ENCODE data around the gene ITPK1.

Gene ITPK1

DNA sequence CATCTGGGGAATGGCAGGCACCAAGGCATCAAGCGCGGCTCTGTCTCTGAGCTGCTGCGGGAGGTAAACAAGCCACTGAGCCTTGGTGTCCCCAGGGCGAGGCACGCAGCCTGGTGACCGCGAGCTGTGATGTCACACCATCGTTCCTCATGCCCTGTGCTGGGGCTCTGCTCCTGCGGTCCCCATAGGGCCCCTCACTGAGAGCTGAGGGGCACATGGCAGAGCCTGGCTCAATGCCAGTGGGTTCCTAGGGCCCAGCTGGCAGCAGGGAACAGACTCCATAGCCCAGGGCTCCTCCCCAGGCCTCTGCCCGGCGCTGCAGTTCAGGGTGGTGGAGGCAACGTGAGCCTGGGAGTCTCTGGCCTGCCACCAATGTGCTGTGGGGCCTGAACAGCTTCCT, 170.2 kb downstream of the ITPK1 start:
- no peak for DNase-seq

DNA sequence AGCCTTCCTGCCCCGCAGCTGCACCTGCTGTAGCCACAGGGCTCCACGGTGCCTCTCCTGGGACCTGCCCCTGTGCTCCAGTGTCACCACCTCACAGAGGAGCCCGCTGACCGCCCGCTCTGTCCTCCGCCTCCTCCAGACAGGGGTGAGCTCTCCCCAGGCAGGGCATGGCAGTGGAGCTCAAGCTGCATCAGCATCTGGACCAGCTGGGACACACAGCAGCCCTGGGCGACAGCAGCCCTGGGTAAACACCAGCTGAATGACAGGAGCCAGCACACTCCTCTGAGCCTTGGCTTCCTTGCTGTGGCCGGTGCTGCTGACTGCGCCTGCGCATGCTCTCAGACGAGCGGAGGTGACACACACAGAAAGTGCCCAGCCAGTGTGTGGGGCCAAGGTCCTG, 170.7 kb downstream of the ITPK1 start:
- no peak for DNase-seq

DNA sequence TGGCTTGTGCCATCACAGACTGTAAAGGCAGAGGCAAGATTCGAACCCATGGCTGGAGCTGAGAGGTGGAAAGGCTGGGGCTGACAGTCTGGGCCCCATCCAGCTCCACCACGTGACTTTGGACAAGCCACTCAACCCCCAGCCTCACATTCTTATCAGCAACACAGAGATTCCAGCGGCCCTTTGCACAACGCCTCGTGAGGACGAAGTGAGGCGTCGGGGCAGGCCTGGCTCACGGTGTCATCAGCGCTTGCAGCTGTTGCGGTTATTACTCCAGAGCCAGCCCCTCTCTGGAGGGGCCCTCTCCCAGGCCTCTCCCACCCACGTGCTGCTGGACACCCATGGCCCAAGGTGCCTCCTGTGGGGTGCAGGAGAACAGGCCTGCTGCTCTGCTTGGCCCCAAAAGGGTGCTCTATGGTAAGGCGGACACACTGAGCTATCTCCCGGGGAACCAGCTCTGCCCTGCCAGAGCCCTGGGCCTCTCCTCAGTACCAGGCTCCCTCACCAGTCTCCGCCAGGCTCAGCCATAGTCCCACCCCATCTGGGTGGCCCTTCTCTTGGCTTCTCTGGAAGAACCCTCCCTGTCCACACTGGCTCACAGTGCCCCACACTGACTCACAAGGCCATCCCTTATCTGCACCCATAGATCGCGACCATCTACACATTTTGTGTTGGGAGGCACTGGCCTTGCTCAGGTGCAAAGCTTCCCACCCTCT, 171.7 kb downstream of the ITPK1 start:
- no peak for DNase-seq

DNA sequence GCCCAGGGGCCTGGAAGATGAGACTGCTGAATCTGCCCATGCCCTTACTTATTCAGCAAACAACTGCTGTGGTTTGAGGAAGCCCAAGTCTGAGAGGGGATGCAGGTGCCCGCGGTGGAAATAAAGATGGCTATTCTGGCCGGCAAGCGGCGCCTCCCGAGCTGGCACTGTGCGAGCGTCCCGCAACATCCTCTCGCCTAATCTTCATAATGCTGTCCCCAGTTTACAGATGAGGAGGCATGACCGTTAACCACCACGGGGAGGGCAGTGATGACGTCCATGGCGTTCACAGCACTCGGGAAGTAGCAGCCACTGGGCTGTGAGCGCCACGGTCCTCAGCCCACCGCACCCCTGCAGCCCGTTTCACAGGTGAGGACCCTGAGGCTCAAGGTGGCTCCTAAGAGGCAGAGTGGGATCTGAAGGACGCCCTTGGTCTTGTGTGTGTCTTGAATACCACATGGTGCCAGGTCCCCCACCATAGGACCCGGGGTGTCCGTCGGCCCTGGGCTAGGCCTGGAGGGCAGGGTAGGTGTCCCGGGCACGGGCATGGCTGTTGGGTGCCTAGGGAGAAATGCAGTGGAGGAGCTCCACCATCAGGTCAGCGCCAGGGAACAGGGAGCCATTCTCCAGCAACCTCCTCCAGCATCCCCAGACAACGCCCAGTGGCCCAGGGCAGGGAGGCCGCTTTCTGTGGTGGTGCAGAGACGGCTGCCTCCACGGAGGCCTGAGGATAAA, 172.6 kb downstream of the ITPK1 start:
- DNase-seq: no peak

DNA sequence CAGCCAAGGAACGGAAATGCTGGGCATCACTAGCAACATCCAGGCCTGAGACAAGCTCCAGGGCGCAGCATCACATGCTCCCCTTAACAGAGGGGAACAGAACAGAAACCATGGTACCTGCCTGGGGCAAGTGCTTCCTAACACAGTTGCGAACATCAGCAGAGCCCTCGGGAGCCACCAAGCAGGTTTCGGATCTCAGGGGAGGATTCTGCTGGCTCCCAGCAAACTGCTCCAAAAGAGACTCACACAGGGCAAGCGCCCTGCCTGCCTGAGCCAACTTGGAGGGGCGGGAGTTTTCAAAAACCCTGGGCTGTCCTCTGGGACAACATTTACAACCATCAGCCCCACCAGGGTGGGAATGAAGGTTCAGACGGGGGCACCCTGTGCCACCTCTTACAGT, 173.1 kb downstream of the ITPK1 start:
- no peak for DNase-seq

DNA sequence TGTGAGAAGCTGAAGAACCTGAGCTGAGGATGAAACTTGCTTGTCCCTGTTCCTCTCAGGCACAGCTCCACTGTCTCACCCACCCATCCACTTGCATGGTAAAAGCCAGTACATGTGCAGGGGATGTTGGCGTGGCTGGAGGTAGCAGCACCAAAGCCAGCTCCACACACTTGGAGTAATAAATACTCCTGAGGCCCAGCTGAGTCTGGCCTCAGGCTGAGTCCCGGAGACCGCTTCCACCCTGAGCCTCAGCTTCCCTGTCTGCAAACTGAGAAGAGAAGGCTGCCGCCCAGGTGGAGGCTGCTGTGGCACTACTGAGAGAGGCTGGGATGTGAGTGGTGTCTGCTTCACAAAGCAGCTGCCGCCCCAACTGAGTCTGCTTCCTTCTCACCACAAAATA, 173.6 kb downstream of the ITPK1 start:
- DNase-seq: no peak

DNA sequence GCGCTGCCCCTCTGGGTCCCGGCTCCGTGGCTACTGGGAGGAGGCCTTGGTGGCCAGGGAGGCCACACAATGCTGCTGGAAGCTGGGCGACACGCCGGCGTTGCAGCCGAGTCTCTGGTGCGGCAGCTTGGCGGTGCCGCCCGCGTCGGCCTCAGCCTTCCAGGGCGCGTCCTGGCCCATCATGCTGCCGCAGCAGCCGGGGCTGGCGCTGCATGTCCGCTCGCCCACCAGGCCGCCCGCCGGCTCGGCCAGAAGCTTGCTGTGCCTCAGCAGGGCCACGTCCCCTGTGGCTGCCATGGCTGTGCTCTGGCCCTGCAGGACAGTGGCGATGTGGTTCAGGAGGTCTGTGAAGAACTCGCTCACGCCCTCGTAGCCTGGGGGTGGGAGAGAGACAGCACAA, 174.2 kb downstream of the ITPK1 start:
- no peak for DNase-seq

DNA sequence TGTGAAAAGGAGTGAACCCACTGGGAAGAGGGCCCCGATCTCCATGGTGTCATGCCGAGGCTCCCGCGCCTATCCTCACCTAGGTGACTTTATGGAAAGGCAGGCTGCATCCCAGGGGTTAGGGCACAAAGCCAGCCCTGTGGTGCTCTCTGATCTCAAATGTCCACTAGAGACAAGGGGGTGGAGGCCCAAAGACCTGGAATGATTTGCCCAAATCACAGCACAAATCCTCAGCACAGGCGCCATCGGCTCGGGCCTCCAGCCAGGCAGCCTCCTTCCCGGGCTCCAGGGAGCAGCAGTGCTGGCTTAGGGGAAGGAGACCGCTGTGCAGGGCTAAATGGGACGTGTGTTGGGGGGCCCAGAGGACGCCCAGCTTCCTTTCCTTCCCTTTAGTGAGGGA, 175.2 kb downstream of the ITPK1 start:
- no peak for DNase-seq

DNA sequence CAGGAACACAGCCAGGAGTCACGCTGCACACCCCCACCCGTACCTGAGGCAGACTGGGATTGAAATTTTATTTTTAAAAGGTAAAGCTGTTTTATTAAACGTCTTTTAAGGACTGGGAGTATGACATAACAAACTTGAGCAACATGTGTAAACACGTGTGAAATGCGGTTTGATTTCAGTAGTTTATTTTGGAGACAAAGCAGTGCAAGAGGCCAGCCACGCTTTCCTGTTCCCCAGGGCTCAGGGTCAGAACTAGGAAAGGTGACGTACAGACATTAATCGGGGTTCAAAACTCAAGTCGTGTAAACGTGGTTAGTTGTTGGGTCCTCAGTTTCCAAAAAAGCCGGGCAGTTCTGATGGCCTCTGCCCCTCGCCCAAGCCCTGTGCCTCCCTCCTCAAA, 176.0 kb downstream of the ITPK1 start:
- DNase-seq: no peak

DNA sequence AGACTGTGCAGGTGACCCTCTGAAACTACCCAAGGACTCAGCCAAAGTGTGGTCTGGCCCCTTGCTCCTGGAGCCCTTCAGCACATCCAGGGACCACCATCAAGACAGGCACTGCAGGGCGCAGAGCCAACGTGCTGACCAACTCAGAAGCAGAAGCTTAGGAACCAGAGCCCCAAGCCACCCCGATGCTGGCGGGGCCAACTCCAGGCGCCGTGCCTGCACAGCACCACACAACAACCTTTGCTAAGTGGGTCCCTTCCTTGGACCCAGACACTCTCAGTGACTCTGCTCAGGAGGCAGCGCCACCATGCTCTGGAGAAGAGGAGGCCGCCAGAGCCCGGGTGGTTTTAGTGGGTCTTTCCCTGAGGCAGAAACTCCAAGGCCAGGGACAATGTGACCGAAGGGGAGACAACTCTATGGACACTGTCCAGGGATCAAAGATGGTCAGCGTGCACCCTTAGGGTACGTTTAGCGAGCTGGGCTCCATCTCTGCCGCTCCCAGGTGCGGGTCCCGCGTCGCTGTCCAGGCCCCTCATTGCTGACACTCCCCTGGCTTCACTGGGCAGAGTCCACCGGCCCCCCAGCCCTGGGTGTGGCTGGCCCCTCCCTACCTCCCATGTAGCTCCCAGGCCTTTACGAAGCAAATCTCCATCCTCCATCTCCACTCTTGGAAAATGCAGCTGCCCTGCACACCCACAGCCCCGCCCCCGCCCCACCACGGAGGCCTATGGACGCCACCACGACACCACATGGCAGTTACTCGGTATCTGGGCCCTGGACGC, 176.6 kb downstream of the ITPK1 start:
- no peak for DNase-seq

DNA sequence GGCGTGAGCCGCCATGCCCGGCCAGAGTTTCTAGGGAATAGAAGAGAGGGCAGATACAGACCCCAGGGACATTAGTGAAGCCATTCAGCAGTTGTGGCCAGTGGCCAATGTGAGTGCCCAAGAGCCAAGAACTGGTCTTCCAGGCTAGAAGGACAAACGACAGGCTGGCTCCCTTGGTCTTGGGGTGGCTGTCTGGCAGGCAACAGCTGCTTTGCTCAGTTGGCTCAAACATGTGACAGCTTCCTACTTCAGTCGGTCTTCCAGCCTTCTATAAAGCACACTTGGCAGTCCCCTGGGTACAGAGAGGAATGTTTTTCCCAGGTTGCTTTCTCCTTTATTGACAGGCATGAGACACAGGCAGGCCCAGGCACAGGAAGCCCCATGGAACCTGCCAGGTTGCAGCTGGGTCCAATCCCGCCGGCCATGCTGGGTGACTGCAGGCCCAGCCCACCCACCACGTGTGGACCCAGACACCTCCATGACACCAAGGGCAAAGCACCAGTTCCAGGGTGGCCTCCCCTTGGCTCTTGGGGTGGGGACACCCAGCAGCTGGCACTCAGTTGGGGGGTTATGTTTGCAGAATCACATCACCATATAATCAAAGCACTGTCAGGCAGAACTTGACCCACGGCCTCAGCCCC, 177.4 kb downstream of the ITPK1 start:
- DNase-seq: no peak

DNA sequence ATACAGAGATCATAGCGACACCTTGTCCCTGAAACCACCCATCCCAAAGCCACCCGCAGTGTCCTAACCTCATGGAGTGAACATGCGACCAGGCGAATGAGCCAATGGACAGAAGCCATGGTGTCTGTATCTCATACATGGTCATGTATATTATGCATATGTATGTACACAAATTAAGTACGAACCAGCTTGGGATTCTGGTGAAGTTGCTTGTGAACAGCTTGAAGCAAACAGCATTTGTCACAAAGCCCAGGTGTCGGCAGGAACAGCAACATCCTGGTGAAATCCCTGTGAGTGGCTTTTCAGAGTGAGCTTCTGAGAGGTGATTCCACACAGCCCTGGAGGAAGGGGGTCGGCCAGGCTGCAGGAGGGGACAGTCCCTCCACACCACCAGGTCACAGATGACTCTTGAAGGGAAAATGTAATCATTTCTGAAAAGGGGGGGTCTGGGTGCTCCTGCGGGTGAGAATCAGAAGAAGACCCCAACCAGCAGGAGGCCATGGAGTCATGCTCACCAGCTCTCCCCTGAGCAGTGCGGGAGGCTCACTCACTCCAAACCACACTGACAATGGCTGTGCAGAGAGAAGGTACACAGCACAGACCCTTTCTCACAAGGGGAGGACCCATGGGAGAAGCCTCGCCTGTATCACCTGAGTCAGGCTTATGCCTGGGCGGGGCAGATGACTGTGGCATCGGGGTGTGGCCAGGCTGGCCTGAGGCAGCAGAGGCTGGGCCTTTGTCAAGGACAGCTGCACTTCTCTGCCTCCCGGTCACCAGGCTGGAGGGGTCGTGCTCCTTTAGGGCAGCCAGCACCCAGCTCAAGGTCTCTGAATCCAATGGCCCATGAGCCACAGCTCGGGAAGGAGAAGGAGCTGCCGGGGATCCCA, 178.4 kb downstream of the ITPK1 start:
- no peak for DNase-seq

DNA sequence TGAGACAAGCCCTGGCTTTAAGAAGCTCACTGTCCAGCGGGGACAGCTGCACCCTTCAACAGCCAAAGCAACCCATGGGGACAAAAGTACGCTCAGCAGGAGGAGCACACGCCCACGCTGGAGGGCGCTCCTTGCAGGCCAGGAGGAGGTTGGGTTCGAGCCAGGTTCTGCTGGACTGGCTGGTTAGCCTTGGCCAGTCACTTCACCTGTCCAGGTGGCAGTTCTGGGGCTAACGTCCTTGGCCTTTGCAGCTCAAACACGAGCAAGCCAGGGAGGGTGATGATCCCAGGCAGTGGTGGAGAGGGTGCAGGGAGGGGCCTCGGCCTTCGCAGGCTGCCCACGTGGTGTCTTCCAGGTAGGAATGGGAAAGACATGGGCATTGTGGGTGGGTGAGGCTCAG, 179.6 kb downstream of the ITPK1 start:
- no peak for DNase-seq

DNA sequence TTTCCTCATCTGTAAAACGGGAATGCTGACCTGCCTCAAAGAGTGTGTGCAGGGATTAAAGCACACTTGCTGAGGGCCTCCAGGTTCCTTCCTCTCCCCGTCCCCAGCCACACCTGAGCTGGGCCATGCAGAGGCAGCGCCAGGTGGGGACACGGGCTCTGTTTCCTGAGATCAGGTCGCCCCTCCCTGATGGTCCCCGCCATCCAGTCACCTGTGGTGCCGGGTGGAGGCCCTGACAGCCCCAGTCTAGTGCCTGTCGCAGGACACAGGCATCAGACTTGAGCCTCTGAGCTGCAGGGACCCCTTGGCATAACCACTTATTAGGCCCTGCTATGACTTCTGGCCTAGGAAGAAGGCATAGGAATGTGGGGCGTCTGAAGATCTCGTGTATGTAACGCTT, 180.3 kb downstream of the ITPK1 start:
- DNase-seq: no peak

DNA sequence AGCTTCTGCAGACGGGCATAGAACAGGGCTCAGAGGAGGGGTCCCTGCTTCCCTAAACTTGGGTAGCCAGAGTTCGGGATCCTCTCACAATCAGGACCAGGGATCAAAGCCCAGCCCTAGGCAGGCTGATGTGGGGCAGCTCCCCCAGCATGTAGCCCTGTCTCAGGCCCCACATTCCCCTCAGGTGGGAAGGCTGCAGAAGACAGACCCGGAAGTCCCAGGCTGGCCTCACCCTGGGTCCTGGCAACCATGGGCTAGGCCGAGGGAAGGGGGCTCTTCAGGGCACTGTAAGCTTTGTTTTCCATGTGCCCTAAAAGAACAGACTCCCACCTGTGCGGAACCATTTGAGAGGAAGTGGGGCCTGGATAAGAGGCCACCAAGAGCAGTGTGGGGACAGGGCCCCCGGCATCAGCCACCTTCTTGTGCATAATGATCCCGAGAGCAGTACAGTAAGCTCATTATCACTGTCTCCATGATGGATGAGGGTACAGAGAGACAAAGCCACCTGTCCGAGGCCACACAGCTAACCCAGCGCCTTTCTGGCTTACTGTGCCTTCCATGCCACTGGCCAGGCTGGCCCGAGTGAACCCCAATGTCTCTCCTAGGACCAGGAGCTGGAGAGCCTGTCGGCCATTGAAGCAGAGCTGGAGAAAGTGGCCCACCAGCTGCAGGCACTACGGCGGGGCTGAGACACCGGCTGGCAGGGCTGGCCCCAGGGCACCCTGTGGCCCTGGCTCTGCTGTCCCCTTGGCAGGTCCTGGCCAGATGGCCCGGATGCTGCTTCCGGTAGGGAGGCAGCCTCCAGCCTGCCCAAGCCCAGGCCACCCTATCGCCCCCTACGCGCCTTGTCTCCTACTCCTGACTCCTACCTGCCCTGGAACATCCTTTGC, 181.3 kb downstream of the ITPK1 start:
- no peak for DNase-seq

DNA sequence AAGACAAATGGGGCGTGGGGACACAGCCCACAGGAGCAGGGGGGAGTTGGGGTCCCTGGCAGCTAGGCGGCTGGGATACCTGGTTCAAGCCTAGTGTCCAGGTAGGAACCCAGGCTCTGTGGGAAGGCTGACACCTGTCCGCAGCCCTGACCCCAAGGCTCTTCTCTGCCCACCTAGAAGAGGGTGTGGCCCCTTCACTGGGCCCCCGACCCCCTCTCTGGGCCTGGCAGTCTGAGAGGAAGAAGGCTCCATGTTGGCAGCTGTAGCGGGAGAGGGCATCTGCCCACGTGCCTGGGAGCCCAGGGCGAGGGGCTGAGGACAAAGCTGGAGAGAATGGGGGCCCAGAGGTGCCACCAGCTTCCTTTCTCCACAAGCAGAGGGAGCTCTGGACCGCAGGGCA, 182.2 kb downstream of the ITPK1 start:
- DNase-seq: no peak

DNA sequence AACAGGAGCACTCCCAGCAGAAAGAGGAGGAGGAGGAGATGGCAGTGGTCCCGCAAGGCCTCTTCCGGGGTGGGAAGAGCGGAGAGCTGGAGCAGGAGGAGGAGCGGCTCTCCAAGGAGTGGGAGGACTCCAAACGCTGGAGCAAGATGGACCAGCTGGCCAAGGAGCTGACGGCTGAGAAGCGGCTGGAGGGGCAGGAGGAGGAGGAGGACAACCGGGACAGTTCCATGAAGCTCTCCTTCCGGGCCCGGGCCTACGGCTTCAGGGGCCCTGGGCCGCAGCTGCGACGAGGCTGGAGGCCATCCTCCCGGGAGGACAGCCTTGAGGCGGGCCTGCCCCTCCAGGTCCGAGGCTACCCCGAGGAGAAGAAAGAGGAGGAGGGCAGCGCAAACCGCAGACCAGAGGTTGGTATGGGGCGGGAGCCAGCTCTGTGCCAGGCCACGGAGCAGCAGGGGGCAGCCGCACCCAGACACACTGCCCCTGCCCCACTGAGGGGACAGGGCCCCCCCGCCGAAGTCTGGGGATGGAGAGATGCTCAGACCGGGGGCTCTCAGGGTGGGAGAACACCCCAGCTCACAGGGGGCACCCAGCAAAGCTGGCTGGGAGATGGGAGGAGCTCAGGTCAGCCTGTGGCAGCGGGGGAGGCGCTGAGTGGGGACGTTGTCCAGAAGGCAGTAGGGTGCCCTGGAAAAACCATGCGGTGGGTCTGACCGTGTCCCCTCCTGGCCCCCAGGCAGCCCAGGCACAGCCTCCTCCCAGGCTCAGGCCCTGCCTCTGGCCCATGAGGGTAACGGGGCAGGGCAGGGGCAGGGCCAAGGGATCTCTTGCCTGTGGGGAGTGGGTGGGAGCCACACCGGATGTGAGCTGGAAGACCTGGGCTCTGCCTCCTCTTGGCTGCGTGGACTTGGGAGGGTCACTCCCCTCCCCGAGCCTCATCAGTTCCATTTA, 183.0 kb downstream of the ITPK1 start:
- no peak for DNase-seq

DNA sequence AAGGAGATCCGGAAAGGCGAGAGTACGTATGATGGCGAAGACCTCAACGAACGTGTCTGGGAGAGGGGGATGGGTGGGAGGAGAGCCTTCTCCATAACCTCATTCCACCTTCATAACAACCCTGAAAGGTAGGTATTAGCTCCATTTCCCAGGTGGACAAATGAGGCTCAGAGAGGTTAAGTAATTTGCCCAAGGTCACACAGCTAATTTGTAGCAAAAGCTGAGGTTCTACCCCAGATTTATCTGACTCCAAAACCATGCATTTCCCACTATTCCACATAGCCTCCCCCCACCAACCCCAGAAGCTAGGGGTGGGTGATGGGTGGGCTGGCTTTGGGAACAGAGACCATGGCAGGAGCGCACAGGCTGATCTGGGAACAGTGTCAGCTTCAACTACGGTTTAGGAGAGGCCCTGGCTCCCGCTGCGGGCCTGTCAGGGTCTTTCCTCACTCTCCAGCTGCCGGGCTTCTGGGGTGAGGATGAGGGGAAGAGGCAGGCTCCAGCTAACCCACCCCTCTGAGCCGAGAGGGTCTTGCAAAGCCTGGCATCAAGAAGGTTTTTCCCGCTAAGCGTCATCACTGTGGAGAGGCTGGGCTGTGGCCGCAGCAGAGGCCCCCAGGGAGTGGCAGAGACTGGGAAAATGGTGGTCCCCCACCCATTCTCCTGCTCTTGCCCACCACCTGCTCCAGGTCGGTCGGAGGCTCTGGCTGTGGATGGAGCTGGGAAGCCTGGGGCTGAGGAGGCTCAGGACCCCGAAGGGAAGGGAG, 183.9 kb downstream of the ITPK1 start:
- no peak for DNase-seq
